Hepatocyte (in vitro differentiated cells): ENCODE data around the gene MAPK1. TPM values are rescaled to one million over a fixed set of nuclear protein-coding genes. Genes with fewer than 3 reads are reported as not detected.

Experiments
- DNase-seq: peaks from one replicate; pipeline ENCODE4 v3.0.0-alpha.2; 2016; ENCODE audit warnings: low spot score
- H2AFZ ChIP-seq: fragments of 200-600 bp; sonication (generic); 2 replicates; pipeline ENCODE4 v1.6.0; 2016; ENCODE audit warnings: antibody characterized with exemption, mild to moderate bottlenecking
- H3K27ac ChIP-seq: fragments of 200-600 bp; sonication (generic); 2 replicates; pipeline ENCODE4 v1.5.1; 2016; ENCODE audit warnings: mild to moderate bottlenecking
- H3K27me3 ChIP-seq: fragments of 200-600 bp; sonication (generic); 2 replicates; pipeline ENCODE4 v1.6.1; 2016
- H3K36me3 ChIP-seq: fragments of 200-600 bp; sonication (generic); replicated peaks from 2 replicates; pipeline ENCODE4 v1.5.1; 2016; ENCODE audit warnings: low read depth; ENCODE audit not compliant: insufficient read depth
- H3K4me1 ChIP-seq: fragments of 200-600 bp; sonication (generic); 2 replicates; pipeline ENCODE4 v1.5.1; 2016; ENCODE audit warnings: mild to moderate bottlenecking, moderate library complexity; ENCODE audit not compliant: insufficient read depth
- H3K4me2 ChIP-seq: fragments of 200-600 bp; sonication (generic); 2 replicates; pipeline ENCODE4 v1.6.0; 2016
- H3K4me3 ChIP-seq: fragments of 200-600 bp; sonication (generic); 2 replicates; pipeline ENCODE4 v1.5.1; 2016; ENCODE audit warnings: mild to moderate bottlenecking
- H3K79me2 ChIP-seq: fragments of 200-600 bp; sonication (generic); 2 replicates; pipeline ENCODE4 v1.6.0; 2017; ENCODE audit warnings: mild to moderate bottlenecking
- H3K9me2 ChIP-seq: fragments of 200-600 bp; sonication (generic); replicated peaks from 2 replicates; pipeline ENCODE4 v1.6.0; 2017; ENCODE audit warnings: mild to moderate bottlenecking; ENCODE audit not compliant: insufficient read depth
- H3K9me3 ChIP-seq: fragments of 200-600 bp; sonication (generic); 2 replicates; pipeline ENCODE4 v1.5.1; 2016; ENCODE audit warnings: low read depth, mild to moderate bottlenecking
- H4K20me1 ChIP-seq: fragments of 200-600 bp; sonication (generic); 2 replicates; pipeline ENCODE4 v1.6.0; 2016; ENCODE audit warnings: mild to moderate bottlenecking; ENCODE audit not compliant: insufficient read depth, poor library complexity, severe bottlenecking
- EZH2 ChIP-seq: fragments of 200-600 bp; sonication (generic); IDR thresholded peaks from 2 replicates; pipeline ENCODE4 v1.6.1; 2016; ENCODE audit warnings: antibody characterized with exemption, mild to moderate bottlenecking, borderline replicate concordance
- EZH2phosphoT487 ChIP-seq: fragments of 200-600 bp; sonication (generic); IDR thresholded peaks from one replicate; pipeline ENCODE4 v1.6.1; 2018; ENCODE audit warnings: antibody characterized with exemption, mild to moderate bottlenecking, low read depth, moderate library complexity; ENCODE audit not compliant: unreplicated experiment, severe bottlenecking
- WGBS: methylation state at CpG from one replicate; pipeline ENCODE4 v1.1.6; 2016; ENCODE audit warnings: low lambda C conversion rate; ENCODE audit errors: missing lambda C conversion rate; 5-methylcytosine and 5-hydroxymethylcytosine counted together
- polyA plus RNA-seq: library from polyadenylated mRNA; unstranded; fragments of >200 nt; fragmentation: Nextera tagmentation; extraction: Ambion mirVana; gene quantifications from 2 replicates; pipeline ENCODE4 v1.2.1, GENCODE V29; 2016
- total RNA-seq: library from RNA; depleted of rRNA; stranded (reverse); fragments of >200 nt; gene quantifications from 2 replicates; pipeline ENCODE4 v1.2.3, GENCODE V29; 2014
- TF ChIP-seq, protein P1 (sequence below): fragments of 200-600 bp; sonication (generic); IDR thresholded peaks from 2 replicates; pipeline ENCODE4 v1.5.1; 2016; ENCODE audit warnings: antibody characterized with exemption, mild to moderate bottlenecking; ENCODE audit not compliant: poor library complexity

MAPK1 gene
- total and polyA plus RNA-seq, 2 experiments from 2014 or later = 52.2 to 74.5 TPM

GRCh38 chr22:21736084-21736642 is 131.3 kb downstream of the MAPK1 start:
- Histone ChIP-seq H3K4me3 (peak overlapping the region; percentile 37), H3K9me2 (no peaks in the 10 kb centered on the region), H4K20me1 (no peaks in the 10 kb centered on the region), H3K9me3 (no peaks in the 10 kb centered on the region), H3K79me2 (no peaks in the 10 kb centered on the region), H3K4me2 (peak overlapping the region; percentile 90), H2AFZ (peak overlapping the region; percentile 77), H3K27ac (no peak overlapping the region), H3K27me3 (peaks cover 11% of the 10 kb centered on the region), H3K4me1 (peaks cover 8% of the 10 kb centered on the region), H3K36me3 (no peaks in the 10 kb centered on the region)
- TF ChIP-seq EZH2 = no peak
- TF ChIP-seq, protein P1, sequence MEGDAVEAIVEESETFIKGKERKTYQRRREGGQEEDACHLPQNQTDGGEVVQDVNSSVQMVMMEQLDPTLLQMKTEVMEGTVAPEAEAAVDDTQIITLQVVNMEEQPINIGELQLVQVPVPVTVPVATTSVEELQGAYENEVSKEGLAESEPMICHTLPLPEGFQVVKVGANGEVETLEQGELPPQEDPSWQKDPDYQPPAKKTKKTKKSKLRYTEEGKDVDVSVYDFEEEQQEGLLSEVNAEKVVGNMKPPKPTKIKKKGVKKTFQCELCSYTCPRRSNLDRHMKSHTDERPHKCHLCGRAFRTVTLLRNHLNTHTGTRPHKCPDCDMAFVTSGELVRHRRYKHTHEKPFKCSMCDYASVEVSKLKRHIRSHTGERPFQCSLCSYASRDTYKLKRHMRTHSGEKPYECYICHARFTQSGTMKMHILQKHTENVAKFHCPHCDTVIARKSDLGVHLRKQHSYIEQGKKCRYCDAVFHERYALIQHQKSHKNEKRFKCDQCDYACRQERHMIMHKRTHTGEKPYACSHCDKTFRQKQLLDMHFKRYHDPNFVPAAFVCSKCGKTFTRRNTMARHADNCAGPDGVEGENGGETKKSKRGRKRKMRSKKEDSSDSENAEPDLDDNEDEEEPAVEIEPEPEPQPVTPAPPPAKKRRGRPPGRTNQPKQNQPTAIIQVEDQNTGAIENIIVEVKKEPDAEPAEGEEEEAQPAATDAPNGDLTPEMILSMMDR = no peak
- TF ChIP-seq EZH2phosphoT487 = no peak
- WGBS = 16% methylated on average over 50 of the region's 65 CpGs
- DNase-seq = no peak

DNA sequence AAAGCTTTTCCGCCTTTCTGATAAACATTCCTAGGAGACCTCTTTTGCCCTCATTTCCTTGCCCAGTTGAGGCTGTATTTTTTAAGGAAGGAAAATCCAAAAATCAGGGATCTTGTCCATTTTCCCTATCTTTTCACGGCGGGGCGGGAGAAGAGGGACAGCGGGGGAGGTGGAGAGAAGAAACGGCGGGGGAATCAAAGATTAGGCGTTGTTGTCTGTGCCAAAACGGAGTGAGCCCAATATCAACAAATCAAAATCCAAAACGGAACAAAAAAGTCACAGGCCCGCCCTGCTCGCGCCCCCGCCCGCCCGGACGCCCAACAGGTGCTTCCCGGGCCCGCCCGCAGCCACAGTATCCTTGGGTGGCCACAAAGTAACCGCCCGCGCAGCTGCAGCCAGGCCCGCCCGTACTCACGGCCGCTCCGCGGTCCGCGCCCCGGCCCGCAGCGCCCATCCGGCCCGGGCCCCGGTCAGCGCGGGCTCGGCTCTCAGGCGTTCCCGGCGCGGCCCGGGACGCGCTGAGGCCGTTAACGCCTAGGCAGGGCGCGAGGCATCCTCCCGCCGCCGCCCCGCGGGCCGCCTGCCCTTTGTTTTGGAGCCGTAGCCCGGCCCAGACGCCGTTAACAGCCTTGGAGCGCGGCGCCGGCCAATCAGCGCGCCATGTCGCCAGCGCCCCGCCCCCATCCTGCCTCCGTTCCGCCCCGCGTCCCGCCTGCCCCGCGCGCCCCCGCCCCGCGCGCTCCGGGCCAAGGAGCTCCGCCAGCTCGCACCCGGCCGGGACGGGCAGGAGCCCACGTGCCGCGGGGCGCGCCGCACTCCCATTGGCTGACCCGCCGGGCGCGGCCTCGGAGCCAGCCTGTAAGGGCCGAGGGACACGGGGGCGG is 132.0 kb downstream of the MAPK1 start, which contains the start of gene YPEL1:
TSS of gene YPEL1 (minus strand) at position 595 of the 884 bp plus-strand sequence. CDS start 25,050 bp downstream, outside the sequence.
- peak; percentile 99 for DNase-seq
- Histone ChIP-seq H3K4me1 (peaks cover 8% of the 10 kb centered on the region), H4K20me1 (no peaks in the 10 kb centered on the region), H3K4me2 (peak within 1 kb of the TSS; percentile 90), H3K4me3 (peak within 1 kb of the TSS; percentile 64), H3K27ac (no peak within 1 kb of the TSS), H3K9me3 (no peaks in the 10 kb centered on the region), H3K9me2 (no peaks in the 10 kb centered on the region), H3K36me3 (no peaks in the 10 kb centered on the region), H3K27me3 (peaks cover 11% of the 10 kb centered on the region), H2AFZ (peak within 1 kb of the TSS; percentile 77), H3K79me2 (no peaks in the 10 kb centered on the region)
- WGBS = 2% methylated on average over 17 of the region's 102 CpGs
- TF ChIP-seq, protein P1 = no peak
- TF ChIP-seq EZH2phosphoT487 (no peak), EZH2 (no peak)

DNA sequence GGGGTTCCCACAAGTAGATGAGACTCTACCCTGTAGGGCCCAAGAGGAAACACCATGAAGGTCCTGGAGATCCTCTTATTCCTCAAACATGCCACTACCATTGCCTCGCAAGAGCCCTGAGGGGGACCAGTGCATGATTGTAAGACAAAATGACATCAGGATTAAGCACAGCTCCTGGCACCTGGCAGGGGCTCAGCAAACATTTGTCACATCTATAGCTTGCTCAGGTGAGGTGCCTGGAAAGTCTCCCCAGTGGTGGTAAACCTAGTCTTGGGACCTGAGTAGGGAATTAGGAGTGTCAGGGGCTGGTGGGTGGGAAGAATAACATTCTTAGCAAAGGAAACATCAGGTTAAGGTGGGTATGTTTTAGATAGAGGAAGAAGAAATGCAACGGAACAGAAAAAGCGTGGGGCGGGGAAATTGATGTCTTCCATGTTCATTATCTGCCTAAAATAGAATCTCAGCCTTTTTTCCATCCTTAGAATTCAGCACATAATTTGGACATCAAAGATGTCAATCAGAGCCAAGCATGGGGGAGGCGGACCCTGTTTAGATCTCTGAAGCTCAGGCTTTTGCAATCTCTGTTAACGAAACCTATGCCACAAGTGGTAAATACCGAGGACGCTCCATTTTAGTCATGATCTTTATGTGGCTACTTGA is 132.8 kb downstream of the MAPK1 start:
- Histone ChIP-seq H3K9me3 (no peaks in the 10 kb centered on the region), H2AFZ (peak overlapping the region; percentile 73), H3K9me2 (no peaks in the 10 kb centered on the region), H4K20me1 (no peaks in the 10 kb centered on the region), H3K4me1 (peaks cover 8% of the 10 kb centered on the region), H3K27me3 (peaks cover 11% of the 10 kb centered on the region), H3K36me3 (no peaks in the 10 kb centered on the region), H3K27ac (no peak overlapping the region), H3K4me3 (peak overlapping the region; percentile 64), H3K4me2 (peak overlapping the region; percentile 85), H3K79me2 (no peaks in the 10 kb centered on the region)
- 26% methylated on average over 8 of the region's 8 CpGs for WGBS
- TF ChIP-seq EZH2 = no peak
- TF ChIP-seq, protein P1 = no peak
- no peak for TF ChIP-seq EZH2phosphoT487
- DNase-seq = no peak
